ENCODE data around the gene MATR3.
"Not testable (repeated sequence)": the region's sequence is repeated elsewhere in the genome, so short reads cannot be mapped to it uniquely, and the experiment has no call there.

GRCh38 chr5:139355900-139356299, 62.4 kb downstream of the MATR3 start:
- not testable (repeated sequence) for TF ChIP-seq ATF7 (IDR thresholded peaks at IDR 0.05; ENCODE audit: low read depth); MAX (IDR thresholded peaks at IDR 0.05; ENCODE audit: low read depth, low read length); REST (IDR thresholded peaks at IDR 0.05; ENCODE audit: low read depth, low read length); EZH2 (IDR thresholded peaks at IDR 0.05; ENCODE audit: borderline replicate concordance, control insufficient read depth, low read depth, low read length); POLR2AphosphoS5 (IDR thresholded peaks at IDR 0.05; ENCODE audit: low read length); E4F1 (IDR thresholded peaks at IDR 0.05; ENCODE audit: borderline replicate concordance, partially characterized antibody); HCFC1 (IDR thresholded peaks at IDR 0.05; ENCODE audit: low read length)
